ENCODE data around the gene ITGB2.

ITGB2 gene

GRCh38 chr21:44876849-44877575, 43.7 kb downstream of the ITGB2 start:
- TF ChIP-seq, protein P1, sequence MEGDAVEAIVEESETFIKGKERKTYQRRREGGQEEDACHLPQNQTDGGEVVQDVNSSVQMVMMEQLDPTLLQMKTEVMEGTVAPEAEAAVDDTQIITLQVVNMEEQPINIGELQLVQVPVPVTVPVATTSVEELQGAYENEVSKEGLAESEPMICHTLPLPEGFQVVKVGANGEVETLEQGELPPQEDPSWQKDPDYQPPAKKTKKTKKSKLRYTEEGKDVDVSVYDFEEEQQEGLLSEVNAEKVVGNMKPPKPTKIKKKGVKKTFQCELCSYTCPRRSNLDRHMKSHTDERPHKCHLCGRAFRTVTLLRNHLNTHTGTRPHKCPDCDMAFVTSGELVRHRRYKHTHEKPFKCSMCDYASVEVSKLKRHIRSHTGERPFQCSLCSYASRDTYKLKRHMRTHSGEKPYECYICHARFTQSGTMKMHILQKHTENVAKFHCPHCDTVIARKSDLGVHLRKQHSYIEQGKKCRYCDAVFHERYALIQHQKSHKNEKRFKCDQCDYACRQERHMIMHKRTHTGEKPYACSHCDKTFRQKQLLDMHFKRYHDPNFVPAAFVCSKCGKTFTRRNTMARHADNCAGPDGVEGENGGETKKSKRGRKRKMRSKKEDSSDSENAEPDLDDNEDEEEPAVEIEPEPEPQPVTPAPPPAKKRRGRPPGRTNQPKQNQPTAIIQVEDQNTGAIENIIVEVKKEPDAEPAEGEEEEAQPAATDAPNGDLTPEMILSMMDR (conservative IDR thresholded peaks at IDR 0.05): no peak
- H3K27ac ChIP-seq: no peak overlapping the region

DNA sequence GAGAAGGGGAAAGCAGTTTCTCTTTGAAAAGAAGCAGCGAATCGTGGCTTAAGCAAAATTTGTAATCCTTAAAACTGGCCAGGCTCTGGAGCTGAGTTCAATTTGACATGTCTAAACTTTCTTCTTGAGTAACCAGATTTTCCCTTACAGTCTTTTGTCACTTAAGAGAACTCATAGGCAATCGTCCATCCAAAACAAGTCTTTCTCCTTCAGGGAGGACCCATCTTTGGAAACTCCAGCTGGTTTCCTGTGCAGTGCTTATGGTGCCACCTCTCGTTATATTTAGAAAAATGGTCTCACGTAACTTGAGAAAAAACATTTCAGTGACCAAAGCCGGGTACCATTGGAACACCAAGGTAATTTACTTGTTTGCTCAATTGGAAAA, 45.4 kb downstream of the ITGB2 start:
- H3K27ac ChIP-seq: peak overlapping the region; percentile 91
- TF ChIP-seq, protein P1 (conservative IDR thresholded peaks at IDR 0.05): peak; percentile 65

GRCh38 chr21:44874497-44875315, 46.0 kb downstream of the ITGB2 start:
- peak overlapping the region; percentile 91 for H3K27ac ChIP-seq
- TF ChIP-seq, protein P1 (conservative IDR thresholded peaks at IDR 0.05): no peak

GRCh38 chr21:44874240-44874496, 46.5 kb downstream of the ITGB2 start:
- TF ChIP-seq, protein P1 (conservative IDR thresholded peaks at IDR 0.05): no peak
- peak overlapping the region; percentile 91 for H3K27ac ChIP-seq

DNA sequence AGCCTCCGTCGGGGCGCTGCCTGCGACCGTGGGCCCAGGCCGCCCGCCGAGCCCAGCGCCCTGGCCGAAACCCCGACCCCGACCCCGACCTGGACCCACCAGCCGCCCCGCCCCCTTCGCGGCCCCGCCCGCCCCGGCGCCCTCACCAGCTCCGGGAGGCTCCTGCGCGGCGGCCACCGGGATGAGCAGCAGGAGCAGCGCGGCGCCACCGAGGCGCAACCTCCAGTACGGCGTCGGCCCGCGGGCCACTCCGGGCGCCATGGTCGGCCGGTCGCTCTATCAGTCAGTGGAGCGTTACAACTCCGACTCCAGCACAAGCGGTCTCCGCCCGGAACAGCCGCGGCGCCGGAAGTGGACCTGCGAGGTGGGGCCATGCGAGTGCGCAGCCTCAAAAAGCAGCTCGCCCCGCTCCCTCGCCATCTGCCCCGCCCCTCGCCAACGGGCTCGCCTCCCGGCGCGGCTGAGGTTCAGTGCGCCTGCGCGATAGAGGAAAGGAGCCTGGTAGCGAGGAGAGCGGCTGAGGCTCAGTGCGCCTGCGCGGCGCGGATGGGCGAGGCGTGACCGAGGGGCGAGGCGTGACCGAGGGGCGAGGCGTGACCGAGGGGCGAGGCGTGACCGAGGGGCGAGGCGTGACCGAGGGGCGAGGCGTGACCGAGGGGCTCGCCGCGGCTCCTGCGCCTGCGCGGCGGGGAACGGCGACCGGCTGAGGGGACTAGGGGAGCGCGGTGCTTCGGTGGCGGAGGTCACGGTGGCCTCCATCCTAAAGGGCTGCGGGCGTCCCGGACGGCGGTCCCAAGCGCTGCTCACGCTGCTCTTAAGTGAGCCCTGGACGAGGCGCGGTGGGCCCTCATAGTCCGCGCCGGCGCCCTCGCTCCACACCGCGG, 47.1 kb downstream of the ITGB2 start, which contains the start of gene PTTG1IP:
TSS of gene PTTG1IP (minus strand) at position 335 of the 884 bp plus-strand sequence. CDS start at position 261, 74 bp downstream.
- H3K27ac ChIP-seq: peak within 1 kb of the TSS; percentile 91
- TF ChIP-seq, protein P1 (conservative IDR thresholded peaks at IDR 0.05): no peak

GRCh38 chr21:44872649-44873355, 47.9 kb downstream of the ITGB2 start:
- TF ChIP-seq, protein P1 (conservative IDR thresholded peaks at IDR 0.05): peak; percentile 7; the same call in 1 of the 2 replicates
- H3K27ac ChIP-seq: peak overlapping the region; percentile 91
